K562 (cell line): ENCODE results near the gene PRM1. TPM values are rescaled to one million over a fixed set of nuclear protein-coding genes. Genes with fewer than 3 reads are reported as not detected.

Experiments
- CCNT2 ChIP-seq: IDR thresholded peaks from 2 replicates; pipeline ENCODE4 v1.6.1; 2011; ENCODE audit warnings: borderline replicate concordance, low read depth, mild to moderate bottlenecking, moderate library complexity, mixed read lengths, low read length; ENCODE audit not compliant: insufficient read length; ENCODE audit errors: extremely low read depth
- HDAC2 ChIP-seq: fragments of 450-650 bp; IDR thresholded peaks from 2 replicates; pipeline ENCODE4 v1.6.1; 2016; ENCODE audit warnings: mild to moderate bottlenecking
- LARP7 ChIP-seq: fragments of 450-650 bp; IDR thresholded peaks from 2 replicates; pipeline ENCODE4 v1.6.1; 2016
- MYC ChIP-seq, 2 experiments: fragments of 250-450 bp in 1 of 2; sonication (Bioruptor Pico) in 1 of 2; IDR thresholded peaks; 2 replicates each; pipeline versions ENCODE4 v1.5.1 to v1.6.1; 2012 to 2021; ENCODE audit warnings: low read depth in 2 of 2, borderline replicate concordance in 1 of 2, improper control_type of control experiment in 1 of 2, low read length in 1 of 2, mild to moderate bottlenecking in 1 of 2, moderate library complexity in 1 of 2
- TCFL5 ChIP-seq: fragments of 250-450 bp; sonication (Bioruptor Pico); conservative IDR thresholded peaks from 2 replicates; pipeline ENCODE4 v1.6.1; 2021; ENCODE audit warnings: mild to moderate bottlenecking, moderate library complexity, matching md5 sums
- ZNF12 ChIP-seq: sonication (generic); formaldehyde crosslinking; IDR thresholded peaks from 2 replicates; pipeline ENCODE4 v1.4.0; 2020; ENCODE audit warnings: mild to moderate bottlenecking, missing genetic modification reagents
- ZNF589 ChIP-seq: fragments of 200-800 bp; sonication (Bioruptor generic); IDR thresholded peaks from 2 replicates; pipeline ENCODE4 v1.6.1; 2016; ENCODE audit warnings: low read depth, missing genetic modification characterization, missing compliant biosample characterization
- polyA plus RNA-seq, 8 experiments: library from polyadenylated mRNA; depleted of rRNA in 4 of 8; stranded (reverse) in 5 of 8; unstranded in 3 of 8; fragments of >200 nt; fragmentation: Nextera tagmentation in 2 of 8; fragmentation: Illumina TruSeq in 1 of 8; extraction: Ambion mirVana in 2 of 8; extraction: Trizol in 1 of 8; gene quantifications; 2 replicates each; pipeline versions ENCODE4 v1.2.1 to v1.2.3, GENCODE V29; 2011 to 2014; ENCODE audit warnings: inconsistent platforms in 1 of 8, missing spikeins in 1 of 8
- total RNA-seq, 7 experiments: library from RNA; depleted of rRNA in 6 of 7; stranded (reverse); fragments of >200 nt in 6 of 7; fragmentation: Illumina TruSeq in 2 of 7; extraction: Trizol in 2 of 7; gene quantifications; 2 replicates each; pipeline versions ENCODE4 v1.2.1 to v1.2.3, GENCODE V29; 2011 to 2021; ENCODE audit warnings: low replicate concordance in 1 of 7
- TF ChIP-seq, protein P1 (sequence below): IDR thresholded peaks from 2 replicates; pipeline ENCODE4 v1.6.1; 2012; ENCODE audit warnings: low read depth, low read length, improper control_type of control experiment, borderline replicate concordance
- TF ChIP-seq, protein P2 (sequence below): sonication (generic); formaldehyde crosslinking; IDR thresholded peaks from 2 replicates; pipeline ENCODE4 v1.8.0; 2022; ENCODE audit warnings: mild to moderate bottlenecking, missing genetic modification reagents

Gene PRM1
- total and polyA plus RNA-seq, 9 of the 15 experiments (the other 6 are each of a cell fraction or from before 2014, with no cell fraction given): not detected

DNA sequence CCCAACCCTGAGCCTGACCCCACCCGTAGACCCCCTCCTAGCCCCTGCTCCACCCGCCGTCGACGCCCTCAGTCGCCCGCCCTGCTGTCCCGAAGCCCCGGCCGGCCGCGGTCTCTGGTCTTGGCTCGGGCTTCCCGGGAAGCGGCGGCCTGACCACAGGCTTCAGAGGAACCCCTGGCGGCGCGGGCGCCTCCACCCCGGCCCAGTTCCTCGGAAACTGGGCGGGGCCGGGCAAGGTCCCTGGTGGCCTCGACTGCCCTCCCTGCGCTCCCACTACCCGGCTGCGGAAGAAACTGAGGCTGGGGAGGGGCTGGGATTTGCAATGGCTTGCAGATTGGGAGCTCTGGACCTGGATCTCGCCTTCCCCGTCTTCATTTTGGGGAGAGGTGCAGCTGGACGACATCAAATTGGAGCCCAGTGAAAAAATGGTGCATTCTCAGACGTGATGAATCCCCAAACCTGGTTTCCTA is 24.4 kb downstream of the PRM1 start (continued):
- TF ChIP-seq, protein P1, sequence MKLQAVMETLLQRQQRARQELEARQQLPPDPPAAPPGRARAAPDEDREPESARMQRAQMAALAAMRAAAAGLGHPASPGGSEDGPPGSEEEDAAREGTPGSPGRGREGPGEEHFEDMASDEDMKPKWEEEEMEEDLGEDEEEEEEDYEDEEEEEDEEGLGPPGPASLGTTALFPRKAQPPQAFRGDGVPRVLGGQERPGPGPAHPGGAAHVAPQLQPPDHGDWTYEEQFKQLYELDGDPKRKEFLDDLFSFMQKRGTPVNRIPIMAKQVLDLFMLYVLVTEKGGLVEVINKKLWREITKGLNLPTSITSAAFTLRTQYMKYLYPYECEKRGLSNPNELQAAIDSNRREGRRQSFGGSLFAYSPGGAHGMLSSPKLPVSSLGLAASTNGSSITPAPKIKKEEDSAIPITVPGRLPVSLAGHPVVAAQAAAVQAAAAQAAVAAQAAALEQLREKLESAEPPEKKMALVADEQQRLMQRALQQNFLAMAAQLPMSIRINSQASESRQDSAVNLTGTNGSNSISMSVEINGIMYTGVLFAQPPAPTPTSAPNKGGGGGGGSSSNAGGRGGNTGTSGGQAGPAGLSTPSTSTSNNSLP: no peak
- TF ChIP-seq ZNF589 (no peak), CCNT2 (no peak), ZNF12 (CRISPR knock-in tag) (peak; percentile 27; the same call in 1 of the 2 replicates), LARP7 (no peak), MYC (IDR thresholded peaks at IDR 0.05; ENCODE audit: low read depth, low read length) (peak; percentile 2; the same call in 1 of the 2 replicates), MYC (CRISPR knock-in tag; IDR thresholded peaks at IDR 0.05; ENCODE audit: borderline replicate concordance, low read depth) (no peak), TCFL5 (CRISPR knock-in tag) (no peak), HDAC2 (0 out of 2 replicates have a peak, but pooled peaks have one; percentile 17)
- TF ChIP-seq, protein P2, sequence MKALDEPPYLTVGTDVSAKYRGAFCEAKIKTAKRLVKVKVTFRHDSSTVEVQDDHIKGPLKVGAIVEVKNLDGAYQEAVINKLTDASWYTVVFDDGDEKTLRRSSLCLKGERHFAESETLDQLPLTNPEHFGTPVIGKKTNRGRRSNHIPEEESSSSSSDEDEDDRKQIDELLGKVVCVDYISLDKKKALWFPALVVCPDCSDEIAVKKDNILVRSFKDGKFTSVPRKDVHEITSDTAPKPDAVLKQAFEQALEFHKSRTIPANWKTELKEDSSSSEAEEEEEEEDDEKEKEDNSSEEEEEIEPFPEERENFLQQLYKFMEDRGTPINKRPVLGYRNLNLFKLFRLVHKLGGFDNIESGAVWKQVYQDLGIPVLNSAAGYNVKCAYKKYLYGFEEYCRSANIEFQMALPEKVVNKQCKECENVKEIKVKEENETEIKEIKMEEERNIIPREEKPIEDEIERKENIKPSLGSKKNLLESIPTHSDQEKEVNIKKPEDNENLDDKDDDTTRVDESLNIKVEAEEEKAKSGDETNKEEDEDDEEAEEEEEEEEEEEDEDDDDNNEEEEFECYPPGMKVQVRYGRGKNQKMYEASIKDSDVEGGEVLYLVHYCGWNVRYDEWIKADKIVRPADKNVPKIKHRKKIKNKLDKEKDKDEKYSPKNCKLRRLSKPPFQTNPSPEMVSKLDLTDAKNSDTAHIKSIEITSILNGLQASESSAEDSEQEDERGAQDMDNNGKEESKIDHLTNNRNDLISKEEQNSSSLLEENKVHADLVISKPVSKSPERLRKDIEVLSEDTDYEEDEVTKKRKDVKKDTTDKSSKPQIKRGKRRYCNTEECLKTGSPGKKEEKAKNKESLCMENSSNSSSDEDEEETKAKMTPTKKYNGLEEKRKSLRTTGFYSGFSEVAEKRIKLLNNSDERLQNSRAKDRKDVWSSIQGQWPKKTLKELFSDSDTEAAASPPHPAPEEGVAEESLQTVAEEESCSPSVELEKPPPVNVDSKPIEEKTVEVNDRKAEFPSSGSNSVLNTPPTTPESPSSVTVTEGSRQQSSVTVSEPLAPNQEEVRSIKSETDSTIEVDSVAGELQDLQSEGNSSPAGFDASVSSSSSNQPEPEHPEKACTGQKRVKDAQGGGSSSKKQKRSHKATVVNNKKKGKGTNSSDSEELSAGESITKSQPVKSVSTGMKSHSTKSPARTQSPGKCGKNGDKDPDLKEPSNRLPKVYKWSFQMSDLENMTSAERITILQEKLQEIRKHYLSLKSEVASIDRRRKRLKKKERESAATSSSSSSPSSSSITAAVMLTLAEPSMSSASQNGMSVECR (CRISPR knock-in tag): peak; percentile 32; the same call in 1 of the 2 replicates
